COLO668 (cell line): ENCODE data around the gene ARHGAP23.
A peak's percentile ranks its signal among the peaks of the same experiment; 100 is the strongest.
"Not testable (repeated sequence)": the region's sequence is repeated elsewhere in the genome, so short reads cannot be mapped to it uniquely, and the experiment has no call there.

ENCODE experiments used
- DNase-seq: peaks from one replicate; lab custom pipeline; 2025; ENCODE audit not compliant: unreplicated experiment; lab: John Stamatoyannopoulos, UW

The ARHGAP23 gene

DNA sequence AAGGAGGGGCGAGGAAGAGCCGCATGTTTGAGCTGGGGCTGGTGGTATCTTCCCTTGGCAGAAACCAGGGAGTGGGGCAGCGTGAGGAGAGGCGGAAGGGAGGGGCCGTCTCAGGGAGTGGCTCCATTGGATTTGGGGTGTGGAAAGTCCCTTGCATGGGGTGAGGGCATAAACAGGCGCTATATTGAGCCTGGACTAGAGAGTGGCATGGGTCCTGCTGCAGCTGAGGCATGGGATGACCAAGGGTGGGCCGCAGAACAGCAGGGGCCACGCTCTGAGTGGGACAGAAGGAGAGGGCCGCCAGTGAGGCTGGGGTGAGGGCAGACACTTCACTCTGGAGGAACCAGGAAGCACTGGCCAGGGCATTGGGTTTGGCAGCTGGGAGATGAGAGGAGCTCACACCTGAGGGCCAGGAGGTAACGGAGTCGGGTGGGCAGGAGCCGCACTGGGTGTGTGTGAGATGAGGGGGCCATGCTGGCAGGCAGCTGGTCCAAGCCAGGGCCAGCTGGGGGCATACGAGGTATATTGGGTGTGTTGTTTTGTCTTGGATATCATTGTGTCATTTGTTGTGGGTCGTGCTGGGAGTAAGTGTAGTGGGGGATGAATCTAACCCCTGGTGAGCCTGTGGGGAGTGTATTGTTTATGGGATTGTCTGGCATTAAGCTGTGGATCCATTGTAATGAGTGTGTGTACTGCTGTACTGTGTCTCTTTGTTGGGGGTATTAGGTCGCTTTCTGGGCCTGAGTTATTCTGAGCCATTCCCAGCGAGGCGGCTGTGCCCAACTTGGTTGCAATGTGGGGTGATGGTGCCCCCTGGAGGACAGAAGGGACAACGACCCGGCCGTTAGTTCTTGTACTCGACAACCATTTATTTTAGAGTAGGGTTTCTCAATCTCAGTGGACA, 56.2 kb downstream of the ARHGAP23 start:
- DNase-seq, result peak; percentile 35

DNA sequence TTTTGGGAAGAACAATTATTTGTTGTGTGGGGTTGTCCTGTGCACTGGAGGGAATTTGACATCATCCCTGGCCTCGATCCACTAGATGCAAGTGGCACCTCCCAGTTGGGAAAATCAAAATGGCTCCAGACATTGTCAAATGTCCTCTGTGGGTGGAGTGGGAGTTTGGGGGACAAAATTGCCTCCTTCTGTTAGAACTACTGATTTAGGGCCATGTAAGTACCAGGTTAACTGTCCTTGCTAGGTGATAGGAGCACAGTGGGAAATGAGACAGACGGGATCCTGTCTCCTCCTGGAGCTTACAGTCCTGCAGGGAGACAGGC, 56.8 kb downstream of the ARHGAP23 start:
- DNase-seq, result no peak

DNA sequence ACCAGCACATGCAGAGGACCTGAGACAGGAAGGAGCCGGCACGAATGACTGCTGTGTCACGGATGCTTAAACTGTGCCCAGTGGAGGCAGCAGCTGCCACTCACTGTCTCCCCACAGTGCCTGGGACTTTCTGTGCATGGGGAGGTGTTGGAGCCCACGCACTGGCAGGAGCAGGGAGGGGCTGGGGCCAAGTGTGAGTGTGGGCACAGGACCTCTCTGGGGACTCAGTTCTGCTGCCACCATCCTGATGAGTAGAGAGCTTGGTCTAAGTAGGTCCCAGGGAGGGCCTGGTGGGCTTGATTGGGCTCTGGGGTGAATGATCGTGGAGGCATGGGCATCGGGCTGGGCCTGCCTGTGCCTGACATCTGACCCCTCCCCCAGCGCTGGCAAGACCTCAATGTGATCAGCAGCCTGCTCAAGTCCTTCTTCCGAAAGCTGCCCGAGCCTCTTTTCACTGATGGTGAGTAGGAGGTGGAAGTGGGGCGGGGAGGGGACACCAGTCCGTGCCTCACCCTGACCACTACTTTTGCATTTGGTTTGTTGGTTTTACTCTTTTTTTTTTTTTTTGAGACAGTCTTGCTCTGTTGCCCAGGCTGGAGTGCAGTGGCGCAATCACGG, 57.5 kb downstream of the ARHGAP23 start:
- DNase-seq, result not testable (repeated sequence)

DNA sequence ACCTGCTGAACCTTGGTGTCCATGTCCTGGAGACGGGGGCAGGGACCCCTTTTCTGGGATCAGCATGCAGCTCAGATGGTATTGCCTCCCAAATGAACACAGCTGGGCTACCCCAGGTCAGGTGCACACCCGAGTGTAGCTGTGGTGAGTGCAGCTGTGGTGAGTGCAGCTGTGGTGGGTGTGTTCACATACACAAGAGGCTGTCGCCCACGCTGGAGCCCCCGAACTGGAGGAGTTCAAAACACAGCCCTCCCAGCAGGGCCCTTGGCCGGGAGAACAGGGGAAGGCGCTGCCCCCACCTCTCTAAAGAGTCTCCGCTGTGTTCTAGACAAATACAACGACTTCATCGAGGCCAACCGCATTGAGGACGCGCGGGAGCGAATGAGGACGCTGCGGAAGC, 61.5 kb downstream of the ARHGAP23 start:
- DNase-seq, result not testable (repeated sequence)

DNA sequence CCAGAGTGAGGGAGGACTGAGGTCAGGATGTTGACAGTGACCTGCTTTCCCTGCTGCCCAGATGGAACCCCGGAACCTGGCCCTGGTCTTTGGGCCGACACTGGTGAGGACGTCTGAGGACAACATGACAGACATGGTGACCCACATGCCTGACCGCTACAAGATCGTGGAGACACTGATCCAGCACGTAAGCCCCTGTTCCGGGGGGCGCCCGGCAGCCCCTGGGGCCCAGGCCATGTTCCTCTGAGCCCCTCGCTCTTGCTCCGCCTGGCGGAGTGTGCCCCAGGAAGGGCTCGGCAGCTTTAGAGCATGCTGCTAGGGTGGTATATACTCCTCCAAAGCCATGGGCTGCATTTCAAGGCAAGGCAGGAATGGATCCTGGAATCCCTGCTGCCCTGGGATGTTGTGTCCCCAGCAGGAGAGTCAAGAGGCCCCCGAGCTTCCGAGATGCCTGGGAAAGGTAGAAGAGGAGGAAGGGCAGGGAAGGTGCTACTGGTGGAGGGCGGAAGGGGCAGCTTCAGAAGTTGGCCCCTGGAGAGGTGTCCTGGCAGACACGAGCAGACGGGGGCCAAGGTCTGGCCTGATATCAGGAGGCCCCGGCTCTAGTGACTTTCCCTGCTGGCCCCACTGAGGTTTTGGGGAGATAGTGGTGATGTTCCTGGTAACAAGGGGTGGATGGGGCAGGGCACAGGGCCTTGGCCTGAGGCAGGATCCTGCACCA, 63.2 kb downstream of the ARHGAP23 start:
- not testable (repeated sequence) for DNase-seq

DNA sequence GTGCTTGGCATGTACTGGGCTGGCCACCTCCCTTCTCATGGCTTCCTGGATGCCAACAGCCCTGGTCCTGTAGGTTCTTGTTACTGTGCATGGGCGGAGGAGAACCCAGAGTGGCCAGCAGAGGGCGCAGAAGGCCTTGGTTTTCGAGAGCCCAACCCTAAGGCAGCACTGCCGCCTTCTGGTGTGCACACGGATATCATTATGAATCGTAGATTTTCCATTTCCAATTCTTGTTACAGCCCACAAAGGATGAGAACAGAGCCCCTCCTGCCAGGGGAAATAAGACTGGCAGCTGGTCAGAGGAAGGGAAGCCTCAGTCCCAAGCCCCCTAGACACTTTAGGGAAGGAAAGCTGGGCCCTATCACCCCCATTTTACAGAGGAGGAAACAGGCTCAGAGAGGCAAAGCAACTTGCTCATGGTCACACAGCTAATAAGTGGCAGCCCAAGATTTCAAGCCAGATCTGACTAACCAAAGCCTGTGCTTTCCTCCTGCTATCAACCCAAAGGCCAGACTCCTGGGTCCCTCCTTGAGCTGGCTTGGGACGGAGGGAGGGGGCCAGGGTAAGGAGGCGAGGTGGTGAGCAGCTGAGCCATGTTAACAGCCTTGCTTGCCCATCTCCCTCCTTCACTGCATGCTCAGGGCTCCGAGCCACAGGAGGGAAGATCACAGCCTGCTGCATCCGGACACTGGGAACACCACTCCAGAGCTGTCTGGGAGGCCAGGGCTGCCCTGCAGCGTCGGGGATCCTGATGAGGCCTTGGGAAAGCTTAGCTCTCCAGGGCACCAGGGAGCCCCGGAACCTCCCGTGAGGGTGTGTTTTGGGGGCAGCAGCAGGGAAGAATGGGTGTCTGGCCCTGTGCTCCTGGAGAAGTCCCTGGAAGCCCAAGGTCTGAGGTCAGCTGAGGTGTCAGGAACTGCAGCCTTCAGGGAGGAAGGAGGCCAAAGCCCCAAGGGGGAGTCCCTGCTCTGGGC, 64.1 kb downstream of the ARHGAP23 start:
- peak; percentile 83 for DNase-seq

DNA sequence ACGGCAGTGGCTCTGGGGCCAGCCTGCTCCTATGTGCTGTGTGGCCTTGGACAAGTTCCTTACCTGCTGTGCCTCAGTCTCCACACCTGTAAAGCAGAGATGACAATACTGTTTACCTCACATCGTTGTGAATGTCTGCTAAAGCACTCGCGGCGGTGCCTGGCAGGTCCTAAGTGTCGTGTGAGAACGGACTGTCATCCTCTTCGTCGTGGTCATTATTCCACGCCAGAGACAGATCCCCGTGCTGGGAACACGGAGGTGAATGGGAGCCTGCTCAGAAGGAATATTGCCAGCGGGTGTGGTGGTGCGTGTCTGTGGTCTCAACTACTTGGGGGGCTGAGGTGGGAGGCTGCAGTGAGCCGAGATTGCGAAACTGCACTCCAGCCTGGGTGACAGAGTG, 65.9 kb downstream of the ARHGAP23 start:
- not testable (repeated sequence) for DNase-seq

DNA sequence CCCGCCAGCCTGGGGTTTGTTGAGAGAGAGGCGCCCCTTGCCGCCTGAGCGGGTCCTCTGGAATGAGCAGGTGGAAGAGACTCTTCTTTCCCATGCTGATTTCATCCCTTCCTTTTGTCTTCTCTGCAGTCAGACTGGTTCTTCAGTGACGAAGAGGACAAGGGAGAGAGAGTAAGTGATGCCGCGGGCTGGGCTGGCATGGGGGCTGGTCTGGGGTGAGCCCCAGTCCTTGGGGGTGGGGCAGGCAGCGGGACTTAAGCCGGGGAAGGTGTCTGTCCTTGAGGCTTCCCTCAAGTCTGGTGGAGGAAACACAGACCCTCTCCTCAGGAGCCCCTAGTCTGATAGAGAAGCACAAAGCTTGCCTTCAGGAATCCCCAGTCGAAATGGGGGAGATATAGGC, 69.4 kb downstream of the ARHGAP23 start:
- not testable (repeated sequence) for DNase-seq

DNA sequence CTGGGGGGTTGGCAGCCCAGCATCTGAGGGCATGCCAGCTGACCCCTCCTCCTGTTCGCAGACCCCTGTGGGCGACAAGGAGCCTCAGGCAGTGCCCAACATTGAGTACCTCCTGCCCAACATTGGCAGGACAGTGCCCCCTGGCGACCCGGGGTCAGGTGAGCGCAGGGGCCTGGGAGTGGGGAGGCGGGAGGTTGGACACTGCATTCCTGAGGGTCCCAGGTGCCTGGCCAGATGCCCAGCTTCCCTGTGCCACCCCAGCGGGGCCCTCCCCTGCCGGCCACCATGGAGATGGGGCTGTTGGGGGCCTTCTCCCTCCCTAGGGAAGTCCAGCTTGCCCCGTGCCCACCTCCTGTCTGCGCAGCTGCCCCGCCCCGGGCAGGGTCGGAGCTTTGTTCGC, 70.1 kb downstream of the ARHGAP23 start:
- no peak for DNase-seq

DNA sequence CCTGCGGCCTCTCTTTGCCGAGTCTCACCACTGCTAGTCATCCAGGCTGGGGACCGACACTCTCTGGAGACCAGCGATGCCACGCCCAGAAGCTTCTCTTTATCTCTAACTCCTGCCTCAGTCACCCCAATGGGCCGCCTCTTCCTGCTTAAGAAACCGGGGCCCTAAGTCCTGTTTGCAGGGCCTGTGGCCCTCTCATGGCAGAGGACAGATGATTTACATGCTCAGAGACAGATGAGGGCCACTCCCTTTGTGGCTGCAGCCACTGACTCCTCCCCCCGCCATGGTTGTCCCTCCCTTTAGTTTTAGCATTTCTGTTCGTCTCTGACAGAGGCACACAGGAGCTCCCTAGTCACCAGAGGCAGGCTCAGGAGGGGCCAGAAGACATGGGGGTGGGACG, 71.0 kb downstream of the ARHGAP23 start:
- DNase-seq, result not testable (repeated sequence)

DNA sequence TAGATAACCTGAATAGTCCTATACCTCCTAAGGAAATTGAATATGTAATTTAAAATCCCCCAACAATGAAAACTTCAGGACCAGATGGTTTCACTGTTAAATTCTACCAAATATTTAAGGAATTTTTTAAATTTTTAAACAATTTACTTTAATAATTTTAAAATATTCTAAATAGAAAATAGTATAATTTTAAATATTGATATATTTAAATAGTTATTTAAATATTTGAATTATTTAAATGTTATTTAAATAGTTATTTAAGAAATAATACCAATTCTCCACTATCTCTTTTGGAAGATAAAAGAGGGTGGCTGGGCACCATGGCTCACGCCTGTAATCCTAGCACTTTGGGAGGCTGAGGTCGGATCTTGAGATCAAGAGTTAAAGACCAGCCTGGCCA, 73.5 kb downstream of the ARHGAP23 start:
- not testable (repeated sequence) for DNase-seq

DNA sequence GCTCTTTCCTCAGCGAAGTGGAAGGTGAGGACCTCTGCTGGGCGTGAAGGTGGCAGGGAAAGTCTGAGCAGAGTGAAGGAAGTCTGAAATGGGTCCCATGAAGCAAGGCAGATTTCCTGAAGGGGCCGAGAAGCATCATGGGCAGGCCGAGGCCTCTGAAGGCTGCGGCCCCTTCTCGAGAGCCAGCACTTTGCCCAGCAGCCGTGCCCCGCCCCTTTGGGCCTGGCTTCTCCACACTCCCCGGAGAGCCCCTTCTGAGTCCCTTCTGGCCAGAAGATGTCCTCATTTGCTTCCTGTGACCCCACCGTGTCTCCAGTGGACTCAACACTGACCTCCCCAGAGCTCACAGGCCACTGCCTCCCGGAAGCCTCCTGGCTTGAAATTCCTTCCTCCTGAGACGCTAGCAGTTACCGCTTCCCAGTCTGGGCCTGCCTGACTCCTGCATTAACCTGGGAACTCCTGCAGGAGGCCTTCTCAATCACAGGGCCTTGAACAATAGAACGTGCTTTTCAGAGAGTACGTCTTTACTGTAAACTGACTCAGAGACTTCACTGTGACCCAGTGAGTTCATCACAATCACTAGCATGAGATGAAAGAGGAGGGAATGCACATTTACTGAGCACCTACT, 75.1 kb downstream of the ARHGAP23 start:
- not testable (repeated sequence) for DNase-seq

DNA sequence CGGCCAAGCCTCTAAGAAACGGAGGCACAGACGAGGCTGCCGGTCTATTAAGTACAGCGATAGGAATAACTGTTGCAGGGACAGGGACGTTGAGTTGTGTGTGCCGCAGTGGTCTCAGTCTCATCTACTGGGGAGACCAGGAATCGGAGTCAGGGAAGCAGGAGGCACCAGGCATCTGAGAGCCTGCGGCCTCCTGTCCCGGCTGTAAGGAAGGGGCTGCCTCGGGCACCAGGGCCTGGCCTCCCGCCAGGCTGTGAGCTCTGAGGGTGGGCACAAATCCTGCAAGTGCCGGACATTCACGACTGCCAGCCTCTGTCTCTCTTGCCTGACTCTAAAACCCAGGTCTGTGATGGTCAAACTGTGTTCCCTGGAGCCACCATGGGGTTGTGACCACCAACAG, 76.0 kb downstream of the ARHGAP23 start:
- DNase-seq, result no peak

DNA sequence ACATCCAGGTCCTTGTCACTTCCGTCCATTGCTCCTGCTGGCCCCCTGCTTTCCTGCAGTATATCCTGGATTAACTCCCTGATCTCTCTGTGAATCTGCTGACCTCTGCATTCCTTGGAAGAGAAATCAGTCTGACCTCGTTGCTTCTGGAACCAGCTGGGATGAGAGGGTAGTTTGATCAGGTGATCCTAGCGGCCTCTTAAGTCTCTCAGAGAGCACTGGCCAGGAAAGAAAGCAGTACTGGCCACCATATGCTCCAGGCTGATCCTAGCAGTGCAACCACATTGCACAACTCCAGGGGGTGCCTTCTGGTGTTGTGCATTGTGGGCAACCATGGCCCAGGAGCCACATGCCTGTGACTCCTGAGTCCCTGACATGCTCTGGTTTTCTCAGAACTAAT, 79.2 kb downstream of the ARHGAP23 start:
- no peak for DNase-seq

DNA sequence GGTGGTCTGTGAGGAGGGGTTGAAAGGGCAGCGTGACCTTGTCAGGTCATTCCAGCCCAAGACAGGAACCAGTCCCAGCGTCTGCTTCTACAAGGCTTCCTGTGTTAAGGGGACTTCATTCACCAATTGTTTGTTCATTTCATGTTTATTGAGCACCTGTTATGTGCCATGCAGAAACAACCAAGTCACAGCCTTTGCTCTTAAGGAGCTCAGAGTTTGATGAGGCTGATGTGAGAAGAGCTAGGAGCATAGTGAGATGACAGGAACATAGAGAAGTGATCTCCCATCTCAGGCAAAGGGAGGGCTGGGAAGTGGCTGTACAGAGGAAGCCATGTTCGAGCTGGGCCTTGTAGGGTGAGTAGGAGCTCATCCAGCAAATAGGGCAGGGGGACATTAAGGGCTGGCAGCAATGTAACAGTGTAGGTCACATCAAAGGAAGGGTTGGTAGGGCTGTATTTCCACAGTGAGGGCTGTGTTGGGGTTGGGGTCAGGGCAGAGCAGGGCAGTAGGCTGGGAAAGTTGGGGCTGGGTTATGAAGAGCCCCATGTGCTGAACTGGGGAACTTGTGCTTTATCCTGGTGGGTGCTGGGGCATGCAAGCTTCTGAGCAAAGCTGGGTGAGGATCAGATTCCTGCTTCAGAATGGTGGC, 79.8 kb downstream of the ARHGAP23 start:
- DNase-seq, result no peak

DNA sequence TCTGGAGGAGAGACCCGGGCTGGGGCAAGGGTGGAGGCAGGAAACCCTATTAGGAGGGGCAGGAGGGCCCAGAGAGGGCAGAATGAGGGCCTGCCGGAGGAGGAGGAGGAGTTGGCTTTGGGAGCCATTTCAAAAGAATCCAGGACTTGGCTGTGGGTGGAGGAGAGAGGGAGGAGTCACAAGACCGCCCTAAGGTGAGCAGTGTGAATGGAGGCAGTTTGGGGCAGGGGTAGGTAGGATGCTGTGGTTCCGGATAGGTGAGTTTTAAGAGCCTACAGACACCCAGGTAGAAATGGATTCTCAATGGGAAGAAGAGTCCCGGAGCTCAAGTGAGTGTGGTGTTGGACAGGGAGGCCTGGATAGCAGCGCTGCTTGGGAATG, 80.3 kb downstream of the ARHGAP23 start:
- no peak for DNase-seq

DNA sequence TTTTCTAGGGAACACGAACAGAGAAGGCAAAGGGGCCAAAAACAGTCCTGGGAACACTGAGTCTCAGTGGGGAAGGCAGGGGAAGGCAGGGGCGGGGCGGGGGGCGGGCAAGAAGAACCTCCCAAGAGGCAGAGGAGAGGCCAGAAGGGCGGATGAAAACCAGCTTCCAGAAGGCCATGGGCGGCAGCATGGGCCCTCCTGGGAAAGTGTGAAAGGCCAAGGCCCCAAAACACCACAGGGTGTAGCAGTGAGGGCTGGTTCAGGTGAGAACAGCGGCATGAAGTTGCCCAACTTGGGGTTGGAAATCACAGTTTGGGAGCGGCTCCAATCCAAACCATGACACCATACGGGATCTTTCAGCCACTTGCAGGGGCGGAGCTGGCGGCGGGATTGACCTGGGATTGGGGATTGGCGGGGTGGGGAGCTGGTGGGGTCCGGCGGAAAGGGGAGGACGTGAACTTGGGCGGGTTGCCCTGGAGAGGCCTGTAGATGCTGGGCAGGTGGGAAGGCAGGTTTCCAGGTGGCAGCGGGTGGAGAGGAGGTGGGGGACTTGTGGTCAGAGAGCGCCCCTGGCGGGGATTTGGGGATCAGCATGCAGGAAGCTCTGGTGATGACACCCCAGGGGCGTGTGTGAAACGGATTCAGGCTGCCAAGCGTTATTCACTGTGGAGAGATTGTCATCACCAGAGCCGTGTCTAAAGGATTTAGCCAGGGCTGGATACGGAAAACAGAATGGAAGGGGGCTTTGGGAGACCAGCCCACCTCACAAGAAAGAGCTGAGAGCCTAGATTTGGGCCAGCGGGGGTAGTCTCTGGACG, 80.9 kb downstream of the ARHGAP23 start:
- DNase-seq, result peak; percentile 76

DNA sequence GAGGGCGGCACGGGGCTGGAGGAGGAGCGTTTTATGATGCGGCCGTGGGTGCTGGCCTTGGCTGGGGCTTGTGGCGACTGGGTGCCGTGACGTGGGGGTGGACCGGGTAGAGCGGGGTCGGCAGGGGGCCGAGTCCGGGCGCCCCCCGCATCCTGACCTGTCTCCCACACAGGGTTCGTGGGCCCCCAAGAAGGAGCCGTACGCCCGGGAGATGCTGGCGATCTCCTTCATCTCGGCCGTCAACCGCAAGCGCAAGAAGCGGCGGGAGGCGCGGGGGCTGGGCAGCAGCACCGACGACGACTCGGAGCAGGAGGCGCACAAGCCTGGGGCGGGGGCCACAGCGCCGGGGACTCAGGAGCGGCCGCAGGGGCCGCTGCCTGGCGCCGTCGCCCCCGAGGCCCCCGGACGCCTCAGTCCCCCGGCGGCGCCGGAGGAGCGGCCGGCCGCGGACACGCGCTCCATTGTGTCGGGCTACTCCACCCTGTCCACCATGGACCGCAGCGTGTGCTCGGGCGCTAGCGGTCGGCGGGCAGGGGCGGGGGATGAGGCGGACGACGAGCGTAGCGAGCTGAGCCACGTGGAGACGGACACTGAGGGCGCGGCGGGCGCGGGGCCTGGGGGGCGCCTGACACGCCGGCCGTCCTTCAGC, 81.6 kb downstream of the ARHGAP23 start:
- DNase-seq, result no peak
